Pancreas (tissue), 10 donors: ENCODE results near the gene UTS2. TPM values are rescaled to one million over a fixed set of nuclear protein-coding genes. Genes with fewer than 3 reads are reported as not detected.

Source experiments
- ATAC-seq, 4 donors: fragments of 200-7000 bp; cut with Tn5 transposase; one replicate each; pipeline versions ENCODE4 v1.8.0 to v1.9.1; 2020; ENCODE audit warnings: mild to moderate bottlenecking in 4 of 4, moderate library complexity in 4 of 4
- DNase-seq, 6 donors: peaks; one replicate each; pipeline ENCODE4 v3.0.0-alpha.2; 2020
- FAIRE-seq: peaks from 2 replicates; lab custom pipeline; 2012; peaks lifted over from hg19 to GRCh38; lab: Jason Lieb, UNC
- H3K27ac ChIP-seq, 4 donors: fragments of 200-600 bp; sonication (generic); 1 replicate in 3 of 4; 2 replicates in 1 of 4; pipeline versions ENCODE4 v1.5.0 to v1.8.0; 2020
- H3K27me3 ChIP-seq, 4 donors: fragments of 200-600 bp; one replicate each; pipeline ENCODE4 v1.8.0; 2021
- H3K36me3 ChIP-seq, 3 donors: fragments of 200-600 bp; sonication (generic) in 1 of 3; one replicate each; pipeline versions ENCODE4 v1.5.0 to v1.8.0; 2020 to 2021
- H3K4me1 ChIP-seq, 3 donors: fragments of 200-600 bp; one replicate each; pipeline ENCODE4 v1.8.0; 2021
- H3K4me3 ChIP-seq, 4 donors: fragments of 200-600 bp; sonication (generic) in 2 of 4; one replicate each; pipeline versions ENCODE4 v1.5.0 to v1.8.0; 2020 to 2021
- H3K9me3 ChIP-seq, 4 donors: fragments of 200-600 bp; one replicate each; pipeline ENCODE4 v1.8.0; 2021
- CTCF ChIP-seq, 4 donors: fragments of 200-600 bp; sonication (generic) in 3 of 4; IDR thresholded peaks; one replicate each; pipeline versions ENCODE4 v1.5.0 to v1.8.0; 2021; ENCODE audit warnings: antibody characterized with exemption in 4 of 4
- WGBS, 2 donors: extraction: QIAGEN DNeasy Blood & Tissue Kit; methylation state at CpG; one replicate each; pipeline ENCODE4 v1.1.7; 2013; 5-methylcytosine and 5-hydroxymethylcytosine counted together
- intact Hi-C, 3 donors: fragments of 100-400 bp; cut with DNase I; formaldehyde crosslinking; loops; one replicate each; pipeline versions ENCODE4 v1.11.1 to v1.14.2; 2022
- polyA plus RNA-seq, 2 donors: library from polyadenylated mRNA; stranded (reverse); fragments of 200-250 nt; gene quantifications; one replicate each; pipeline ENCODE4 v1.2.3, GENCODE V29; 2013
- total RNA-seq, 6 donors: library from RNA; stranded (reverse); fragmentation: NEBNext Ultra II Directional in 4 of 6; extraction: Animal tissue kit (Norgen Biotek cat#: 25700) in 4 of 6; gene quantifications; one replicate each; pipeline versions ENCODE4 v1.2.1 to v1.2.4, GENCODE V29; 2021 to 2023
- donor health status: healthy with polysubstance abuse.
- donor health status: DM: no; HTN: no; CAD: no; lungs with moderate emphysema.
- donor health status: DM: no; HTN: no; CAD: no.
- donor health status: control.
- donor health status: control.
- donor health status: Bipolar disorder and iron deficiency.
- donor health status: DM: yes; HTN: yes; CAD: no.
- donor health status: DM: no; HTN: no; CAD: no.
- donor health status: DM: no; HTN: no; CAD: no.
- donor health status: DM: yes; HTN: yes; CAD: no.

Gene UTS2
- total and polyA plus RNA-seq, 8 donors: 0.09 TPM; not detected in 7

- FAIRE-seq: no peak
- no peak for TF ChIP-seq CTCF (IDR thresholded peaks at IDR 0.05)
- Histone ChIP-seq H3K9me3 (no peaks in the 10 kb centered on the region), H3K4me3 (no peak overlapping the region), H3K36me3 (no peaks in the 10 kb centered on the region), H3K27ac (no peak overlapping the region), H3K27me3 (no peaks in the 10 kb centered on the region), H3K4me1 (no peaks in the 10 kb centered on the region)
- intact Hi-C loops: no loop called here
- WGBS, 2 donors: 87 to 89% methylated on average over 15 of the region's 15 CpGs
- no peak for ATAC-seq
- DNase-seq: no peak
These were observed 2.1 kb downstream of the UTS2 start for GRCh38 chr1:7850786-7851185.

- Histone ChIP-seq H3K9me3 (no peaks in the 10 kb centered on the region), H3K36me3 (peaks cover 0 to 28% (median 0%) of the 10 kb centered on the region in 3 donors), H3K27ac (no peak overlapping the region), H3K4me3 (no peak overlapping the region), H3K4me1 (no peaks in the 10 kb centered on the region), H3K27me3 (no peaks in the 10 kb centered on the region)
- no peak for DNase-seq
- no peak for TF ChIP-seq CTCF (IDR thresholded peaks at IDR 0.05)
- ATAC-seq: no peak
- intact Hi-C loops: no loop called here
- 67 to 68% methylated on average over 4 of the region's 4 CpGs for WGBS, 2 donors
- no peak for FAIRE-seq
These were observed 5.3 kb downstream of the UTS2 start for GRCh38 chr1:7847599-7847998.

GRCh38 chr1:7846656-7847055 lies 6.2 kb downstream of the UTS2 start:
- no peaks in the 10 kb centered on the region for H3K27me3 ChIP-seq
- ATAC-seq (no peak), DNase-seq (no peak), FAIRE-seq (no peak)
- no peaks in the 10 kb centered on the region for H3K4me1 ChIP-seq
- no peaks in the 10 kb centered on the region for H3K9me3 ChIP-seq
- WGBS, 2 donors: 88 to 90% methylated on average over 7 of the region's 7 CpGs
- no peak overlapping the region for H3K27ac ChIP-seq
- TF ChIP-seq CTCF (IDR thresholded peaks at IDR 0.05): no peak
- intact Hi-C loops: no loop called here
- H3K4me3 ChIP-seq: no peak overlapping the region
- peaks cover 0 to 38% (median 0%) of the 10 kb centered on the region in 3 donors for H3K36me3 ChIP-seq

GRCh38 chr1:7845761-7846160 lies 7.1 kb downstream of the UTS2 start:
- DNase-seq: no peak
- Histone ChIP-seq H3K27me3 (no peaks in the 10 kb centered on the region), H3K4me3 (no peak overlapping the region), H3K27ac (no peak overlapping the region), H3K4me1 (no peaks in the 10 kb centered on the region), H3K36me3 (peaks cover 0 to 46% (median 0%) of the 10 kb centered on the region in 3 donors), H3K9me3 (no peaks in the 10 kb centered on the region)
- 87 to 100% methylated on average over 2 of the region's 2 CpGs for WGBS, 2 donors
- ATAC-seq: no peak
- no peak for TF ChIP-seq CTCF (IDR thresholded peaks at IDR 0.05)
- intact Hi-C loops: no loop called here
- no peak for FAIRE-seq

GRCh38 chr1:7842517-7842916 lies 10.3 kb downstream of the UTS2 start:
- WGBS, 2 donors: 89 to 98% methylated on average over 4 of the region's 4 CpGs
- Histone ChIP-seq H3K27me3 (no peaks in the 10 kb centered on the region), H3K4me3 (no peak overlapping the region), H3K27ac (no peak overlapping the region), H3K36me3 (peaks cover 0 to 79% (median under 1%) of the 10 kb centered on the region in 3 donors), H3K9me3 (no peaks in the 10 kb centered on the region), H3K4me1 (no peaks in the 10 kb centered on the region)
- no peak for DNase-seq
- no peak for TF ChIP-seq CTCF (IDR thresholded peaks at IDR 0.05)
- no peak for FAIRE-seq
- ATAC-seq: no peak
- intact Hi-C loops: no loop called here
